ENCODE data around the gene CINP.

CINP gene

DNA sequence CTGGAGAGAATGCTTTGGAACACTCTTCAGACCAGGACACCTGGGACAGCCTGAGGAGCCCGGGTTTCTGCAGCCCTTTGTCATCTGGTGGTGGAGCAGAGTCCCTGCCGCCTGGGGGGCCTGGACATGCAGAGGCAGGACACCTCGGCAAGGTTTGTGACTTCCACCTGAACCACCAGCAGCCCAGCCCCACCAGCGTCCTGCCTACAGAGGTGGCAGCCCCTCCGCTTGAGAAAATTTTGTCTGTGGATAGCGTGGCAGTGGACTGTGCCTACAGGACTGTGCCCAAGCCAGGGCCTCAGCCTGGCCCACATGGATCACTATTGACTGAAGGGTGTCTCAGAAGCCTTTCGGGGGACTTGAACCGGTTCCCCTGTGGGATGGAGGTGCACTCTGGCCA lies 21.1 kb downstream of the CINP start:
- TF ChIP-seq, protein P1, sequence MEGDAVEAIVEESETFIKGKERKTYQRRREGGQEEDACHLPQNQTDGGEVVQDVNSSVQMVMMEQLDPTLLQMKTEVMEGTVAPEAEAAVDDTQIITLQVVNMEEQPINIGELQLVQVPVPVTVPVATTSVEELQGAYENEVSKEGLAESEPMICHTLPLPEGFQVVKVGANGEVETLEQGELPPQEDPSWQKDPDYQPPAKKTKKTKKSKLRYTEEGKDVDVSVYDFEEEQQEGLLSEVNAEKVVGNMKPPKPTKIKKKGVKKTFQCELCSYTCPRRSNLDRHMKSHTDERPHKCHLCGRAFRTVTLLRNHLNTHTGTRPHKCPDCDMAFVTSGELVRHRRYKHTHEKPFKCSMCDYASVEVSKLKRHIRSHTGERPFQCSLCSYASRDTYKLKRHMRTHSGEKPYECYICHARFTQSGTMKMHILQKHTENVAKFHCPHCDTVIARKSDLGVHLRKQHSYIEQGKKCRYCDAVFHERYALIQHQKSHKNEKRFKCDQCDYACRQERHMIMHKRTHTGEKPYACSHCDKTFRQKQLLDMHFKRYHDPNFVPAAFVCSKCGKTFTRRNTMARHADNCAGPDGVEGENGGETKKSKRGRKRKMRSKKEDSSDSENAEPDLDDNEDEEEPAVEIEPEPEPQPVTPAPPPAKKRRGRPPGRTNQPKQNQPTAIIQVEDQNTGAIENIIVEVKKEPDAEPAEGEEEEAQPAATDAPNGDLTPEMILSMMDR (IDR thresholded peaks at IDR 0.05): no peak
- H3K4me1 ChIP-seq (ENCODE audit: control insufficient read depth in 1 of 2, insufficient read depth in 1 of 2, low read depth in 1 of 2, low read length in 1 of 2): no peaks in the 10 kb centered on the region
- H3K27ac ChIP-seq: no peak overlapping the region
- no peak overlapping the region for H3K4me3 ChIP-seq (ENCODE audit: low read depth in 1 of 2, low read length in 1 of 2)
- H3K27me3 ChIP-seq: no peaks in the 10 kb centered on the region
- H3K36me3 ChIP-seq: peaks cover 89% of the 10 kb centered on the region
- no peaks in the 10 kb centered on the region for H3K9me3 ChIP-seq

DNA sequence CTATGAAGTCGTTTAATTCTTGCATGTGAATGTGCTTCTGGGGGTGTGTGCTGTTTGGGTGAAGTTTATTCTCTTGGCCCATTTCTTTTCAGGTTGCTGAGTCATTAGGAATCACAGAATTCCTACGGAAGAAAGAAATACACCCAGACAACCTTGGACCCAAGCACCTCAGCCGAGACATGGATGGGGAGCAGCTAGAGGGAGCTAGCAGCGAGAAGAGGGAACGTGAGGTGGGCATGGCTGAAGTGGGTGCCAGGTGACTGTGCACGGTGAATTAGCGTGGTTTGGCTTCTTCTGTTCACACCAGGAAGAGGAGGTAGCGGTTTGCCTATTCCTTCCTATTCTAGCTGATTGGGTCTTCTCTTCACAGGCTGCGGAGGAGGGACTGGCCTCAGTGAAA lies 24.0 kb downstream of the CINP start:
- Histone ChIP-seq H3K4me3 (ENCODE audit: low read depth in 1 of 2, low read length in 1 of 2) (no peak overlapping the region), H3K27me3 (no peaks in the 10 kb centered on the region), H3K36me3 (peaks cover 68% of the 10 kb centered on the region), H3K4me1 (ENCODE audit: control insufficient read depth in 1 of 2, insufficient read depth in 1 of 2, low read depth in 1 of 2, low read length in 1 of 2) (peaks cover 7 to 10% of the 10 kb centered on the region in 2 experiments), H3K9me3 (no peaks in the 10 kb centered on the region), H3K27ac (no peak overlapping the region)
- TF ChIP-seq, protein P1 (IDR thresholded peaks at IDR 0.05): no peak

GRCh38 chr14:102335163-102335562 lies 27.5 kb downstream of the CINP start:
- no peaks in the 10 kb centered on the region for H3K9me3 ChIP-seq
- H3K36me3 ChIP-seq: peaks cover 45% of the 10 kb centered on the region

GRCh38 chr14:102333795-102334705 lies 28.6 kb downstream of the CINP start:
- Histone ChIP-seq H3K9me3 (no peaks in the 10 kb centered on the region), H3K4me1 (ENCODE audit: control insufficient read depth in 1 of 2, insufficient read depth in 1 of 2, low read depth in 1 of 2, low read length in 1 of 2) (peaks cover 17 to 20% of the 10 kb centered on the region in 2 experiments), H3K27me3 (no peaks in the 10 kb centered on the region), H3K36me3 (peaks cover 39% of the 10 kb centered on the region), H3K4me3 (ENCODE audit: low read depth in 1 of 2, low read length in 1 of 2) (no peak overlapping the region), H3K27ac (peak overlapping the region; percentile 73)
- TF ChIP-seq, protein P1 (IDR thresholded peaks at IDR 0.05): no peak

More at GRCh38 chr14:102335163-102335562, 27.5 kb downstream of the CINP start:
- no peak overlapping the region for H3K4me3 ChIP-seq (ENCODE audit: low read depth in 1 of 2, low read length in 1 of 2)
- peaks cover 17 to 20% of the 10 kb centered on the region in 2 experiments for H3K4me1 ChIP-seq (ENCODE audit: control insufficient read depth in 1 of 2, insufficient read depth in 1 of 2, low read depth in 1 of 2, low read length in 1 of 2)
- H3K27ac ChIP-seq: no peak overlapping the region
- TF ChIP-seq, protein P1 (IDR thresholded peaks at IDR 0.05): no peak
- H3K27me3 ChIP-seq: no peaks in the 10 kb centered on the region

DNA sequence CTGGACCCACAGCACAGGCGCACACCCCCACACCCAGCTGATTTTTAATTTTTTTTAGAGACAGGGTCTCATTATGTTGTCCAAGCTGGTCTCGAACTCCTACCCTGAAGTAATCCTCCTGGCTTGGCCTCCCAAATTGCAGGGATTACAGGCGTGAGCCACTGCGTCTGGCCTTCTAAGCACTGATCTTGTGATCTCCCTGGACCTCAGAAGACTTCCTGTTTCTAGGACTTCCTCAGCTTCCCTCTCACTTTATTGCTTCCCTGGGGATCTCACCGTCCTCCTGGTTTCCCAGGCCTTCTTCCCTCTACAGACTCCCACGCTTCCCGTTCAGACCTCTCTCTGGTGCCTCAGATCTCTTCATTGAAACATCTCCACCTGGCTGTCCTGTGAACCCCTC lies 29.3 kb downstream of the CINP start:
- TF ChIP-seq, protein P1 (IDR thresholded peaks at IDR 0.05): no peak
- peaks cover 32% of the 10 kb centered on the region for H3K36me3 ChIP-seq
- H3K4me3 ChIP-seq (ENCODE audit: low read depth in 1 of 2, low read length in 1 of 2): no peak overlapping the region
- H3K27me3 ChIP-seq: no peaks in the 10 kb centered on the region
- no peaks in the 10 kb centered on the region for H3K9me3 ChIP-seq
- peaks cover 17 to 20% of the 10 kb centered on the region in 2 experiments for H3K4me1 ChIP-seq (ENCODE audit: control insufficient read depth in 1 of 2, insufficient read depth in 1 of 2, low read depth in 1 of 2, low read length in 1 of 2)
- peak overlapping the region; percentile 73 for H3K27ac ChIP-seq
